Osteocyte (in vitro differentiated cells): ENCODE results near the gene ATP1A3. TPM values are rescaled to one million over a fixed set of nuclear protein-coding genes. Genes with fewer than 3 reads are reported as not detected.
"Not testable (repeated sequence)": the region's sequence is repeated elsewhere in the genome, so short reads cannot be mapped to it uniquely, and the experiment has no call there.

Experiments used
- DNase-seq: peaks from one replicate; pipeline ENCODE4 v3.0.0; 2021; ENCODE audit warnings: mixed read lengths; ENCODE audit not compliant: unreplicated experiment; ENCODE audit errors: extremely low spot score
- H3K27ac Mint-ChIP-seq: one replicate; pipeline ENCODE4 v1.8.0; 2021; ENCODE audit warnings: mild to moderate bottlenecking, mixed read lengths; ENCODE audit not compliant: unreplicated experiment
- H3K27me3 Mint-ChIP-seq: one replicate; pipeline ENCODE4 v1.8.0; 2021; ENCODE audit warnings: mixed read lengths; ENCODE audit not compliant: unreplicated experiment
- H3K36me3 Mint-ChIP-seq: one replicate; pipeline ENCODE4 v1.8.0; 2021; ENCODE audit warnings: mixed read lengths; ENCODE audit not compliant: unreplicated experiment
- H3K4me1 Mint-ChIP-seq: one replicate; pipeline ENCODE4 v1.8.0; 2021; ENCODE audit warnings: mixed read lengths; ENCODE audit not compliant: unreplicated experiment
- H3K4me3 Mint-ChIP-seq: one replicate; pipeline ENCODE4 v1.8.0; 2021; ENCODE audit warnings: mild to moderate bottlenecking, moderate library complexity, mixed read lengths; ENCODE audit not compliant: unreplicated experiment
- H3K9me3 Mint-ChIP-seq: one replicate; pipeline ENCODE4 v1.8.0; 2021; ENCODE audit warnings: mixed read lengths; ENCODE audit not compliant: unreplicated experiment
- total RNA-seq: library from RNA; stranded (reverse); gene quantifications from 2 replicates; pipeline ENCODE4 v1.2.1, GENCODE V29; 2021
- TF ChIP-seq, protein P1 (sequence below): fragments of 200-600 bp; sonication (generic); IDR thresholded peaks from 2 replicates; pipeline ENCODE4 v1.5.0; 2021; ENCODE audit warnings: antibody characterized with exemption, mild to moderate bottlenecking, moderate library complexity

ATP1A3 gene
- total RNA-seq, 1 donor from 2014 or later: not detected

DNA sequence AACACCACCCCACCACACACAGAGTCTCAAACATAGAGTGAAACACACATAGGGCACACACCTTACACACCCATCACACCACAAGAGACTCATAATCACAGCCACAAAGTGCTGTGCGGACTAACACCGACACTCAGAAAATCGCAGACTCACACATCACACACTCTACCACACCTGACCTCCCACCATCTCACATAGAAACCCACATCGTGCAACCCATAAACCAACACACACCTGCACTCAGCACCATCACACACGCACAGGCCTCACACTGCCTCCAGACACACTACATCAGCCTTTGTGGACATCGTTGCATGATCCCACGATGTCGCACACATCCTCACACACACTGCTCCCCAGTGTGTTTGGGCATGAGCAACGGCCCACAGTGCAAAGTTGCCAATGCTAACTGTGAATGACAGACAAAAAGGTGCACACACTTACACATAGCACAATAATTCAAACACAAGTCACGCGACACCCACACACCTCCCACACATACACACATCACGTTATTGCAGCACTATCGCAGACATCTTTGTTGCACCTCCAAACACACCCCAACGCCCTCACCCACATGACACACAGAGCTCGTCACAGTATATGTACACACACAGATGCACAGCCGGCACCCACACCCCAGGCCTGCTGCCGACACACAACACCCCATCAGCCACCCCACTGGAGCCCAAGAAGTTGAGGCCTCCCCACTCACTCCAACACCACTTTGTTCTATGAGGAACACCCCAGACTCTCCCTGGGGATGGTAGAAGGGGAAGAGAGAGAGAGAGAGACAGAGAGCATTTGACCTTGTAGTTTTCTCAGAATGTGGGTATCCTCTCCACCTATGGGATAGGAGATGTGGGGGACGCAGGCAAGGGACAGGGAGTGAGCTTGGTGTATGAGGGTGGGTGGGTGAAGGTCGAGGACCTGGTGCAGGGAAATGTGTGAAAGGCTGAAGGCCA lies 1.2 kb upstream of the ATP1A3 start:
- no peak overlapping the region for H3K4me3 Mint-ChIP-seq
- DNase-seq: no peak
- no peak overlapping the region for H3K27ac Mint-ChIP-seq
- H3K9me3 Mint-ChIP-seq: no peaks in the 10 kb centered on the region
- H3K4me1 Mint-ChIP-seq: peaks cover 10% of the 10 kb centered on the region
- TF ChIP-seq, protein P1, sequence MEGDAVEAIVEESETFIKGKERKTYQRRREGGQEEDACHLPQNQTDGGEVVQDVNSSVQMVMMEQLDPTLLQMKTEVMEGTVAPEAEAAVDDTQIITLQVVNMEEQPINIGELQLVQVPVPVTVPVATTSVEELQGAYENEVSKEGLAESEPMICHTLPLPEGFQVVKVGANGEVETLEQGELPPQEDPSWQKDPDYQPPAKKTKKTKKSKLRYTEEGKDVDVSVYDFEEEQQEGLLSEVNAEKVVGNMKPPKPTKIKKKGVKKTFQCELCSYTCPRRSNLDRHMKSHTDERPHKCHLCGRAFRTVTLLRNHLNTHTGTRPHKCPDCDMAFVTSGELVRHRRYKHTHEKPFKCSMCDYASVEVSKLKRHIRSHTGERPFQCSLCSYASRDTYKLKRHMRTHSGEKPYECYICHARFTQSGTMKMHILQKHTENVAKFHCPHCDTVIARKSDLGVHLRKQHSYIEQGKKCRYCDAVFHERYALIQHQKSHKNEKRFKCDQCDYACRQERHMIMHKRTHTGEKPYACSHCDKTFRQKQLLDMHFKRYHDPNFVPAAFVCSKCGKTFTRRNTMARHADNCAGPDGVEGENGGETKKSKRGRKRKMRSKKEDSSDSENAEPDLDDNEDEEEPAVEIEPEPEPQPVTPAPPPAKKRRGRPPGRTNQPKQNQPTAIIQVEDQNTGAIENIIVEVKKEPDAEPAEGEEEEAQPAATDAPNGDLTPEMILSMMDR: no peak
- H3K36me3 Mint-ChIP-seq: peaks cover 5% of the 10 kb centered on the region
- H3K27me3 Mint-ChIP-seq: peaks cover 56% of the 10 kb centered on the region

DNA sequence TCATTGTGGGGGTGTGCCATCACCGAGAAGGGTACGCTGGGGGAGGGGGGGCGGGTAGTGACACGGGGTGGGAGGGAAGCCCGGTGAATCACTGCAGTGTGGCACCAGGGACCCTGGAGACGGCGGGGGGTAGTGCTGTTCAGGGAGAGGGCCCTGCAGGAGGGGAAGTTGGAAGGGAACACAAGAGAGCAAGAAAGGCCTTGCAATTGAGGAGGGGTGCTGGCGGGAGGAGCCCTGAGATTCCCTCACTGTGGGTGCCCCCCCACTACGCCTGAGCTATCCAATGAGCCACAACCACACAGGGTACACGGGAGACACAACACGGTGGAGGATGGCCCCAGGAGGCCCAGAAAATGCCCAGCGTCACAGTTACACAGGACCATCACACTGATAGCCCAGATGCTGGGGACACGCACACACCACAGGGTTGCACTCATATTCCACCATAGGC lies 516 bp upstream of the ATP1A3 start:
- H3K9me3 Mint-ChIP-seq: no peaks in the 10 kb centered on the region
- peaks cover 8% of the 10 kb centered on the region for H3K4me1 Mint-ChIP-seq

DNA sequence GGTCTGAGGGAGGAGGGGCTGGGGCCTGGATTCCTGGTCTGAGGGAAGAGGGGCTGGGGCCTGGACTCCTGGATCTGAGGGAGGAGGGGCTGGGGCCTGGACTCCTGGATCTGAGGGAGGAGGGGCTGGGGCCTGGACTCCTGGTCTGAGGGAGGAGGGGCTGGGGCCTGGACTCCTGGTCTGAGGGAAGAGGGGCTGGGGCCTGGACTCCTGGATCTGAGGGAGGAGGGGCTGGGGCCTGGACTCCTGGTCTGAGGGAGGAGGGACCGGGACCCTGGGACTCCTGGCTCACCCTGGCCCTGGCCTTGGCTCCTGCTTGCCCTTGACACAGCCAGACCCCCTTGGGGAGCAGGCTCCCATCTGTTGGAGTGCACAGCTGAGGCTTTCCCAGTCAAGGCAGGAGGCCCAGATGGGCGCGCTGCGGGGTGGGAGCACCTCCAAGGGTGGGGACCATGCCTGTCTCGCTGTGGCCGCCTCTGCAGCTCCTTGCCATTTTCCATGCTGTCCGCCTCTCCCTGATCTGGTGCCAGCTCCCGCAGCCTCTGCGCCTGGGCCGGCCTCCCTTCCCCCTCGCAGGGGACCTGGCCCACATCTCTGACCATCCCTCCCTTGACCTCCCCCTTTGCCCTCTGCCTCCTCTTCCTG lies 2.0 kb downstream of the ATP1A3 start:
- H3K4me1 Mint-ChIP-seq, H3K27ac Mint-ChIP-seq, H3K9me3 Mint-ChIP-seq, H3K36me3 Mint-ChIP-seq, H3K4me3 Mint-ChIP-seq, DNase-seq: not testable (repeated sequence)
- peaks cover 36% of the 10 kb centered on the region for H3K27me3 Mint-ChIP-seq

More for the DNA sequence above, 516 bp upstream of the ATP1A3 start:
- no peak overlapping the region for H3K4me3 Mint-ChIP-seq
- TF ChIP-seq, protein P1: no peak
- H3K36me3 Mint-ChIP-seq: peaks cover 3% of the 10 kb centered on the region
- H3K27me3 Mint-ChIP-seq: peaks cover 49% of the 10 kb centered on the region
- H3K27ac Mint-ChIP-seq: no peak overlapping the region
- DNase-seq: no peak

DNA sequence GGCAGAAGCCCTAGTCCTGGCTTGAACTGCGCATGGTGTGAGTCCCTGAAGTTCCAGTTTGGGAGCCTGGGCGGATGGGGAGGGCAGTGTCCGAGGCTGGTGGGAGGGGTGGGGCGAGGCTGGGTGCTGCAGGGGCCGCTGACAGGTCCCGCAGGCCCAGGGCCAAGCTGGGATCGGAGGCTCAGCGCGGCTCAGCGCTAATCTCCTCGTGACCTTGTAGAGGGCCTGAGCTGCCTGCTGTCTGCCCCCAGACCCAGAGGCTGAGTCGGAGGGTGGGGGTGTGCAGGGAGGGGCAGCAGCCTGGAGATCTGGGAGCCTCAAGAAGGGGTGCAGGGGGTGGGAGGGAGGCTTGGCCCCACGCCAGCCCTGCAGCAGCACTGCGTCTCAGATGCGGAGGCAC lies 3.0 kb downstream of the ATP1A3 start:
- H3K9me3 Mint-ChIP-seq: no peaks in the 10 kb centered on the region
- no peaks in the 10 kb centered on the region for H3K36me3 Mint-ChIP-seq
- H3K4me3 Mint-ChIP-seq: no peak overlapping the region
- peaks cover 2% of the 10 kb centered on the region for H3K4me1 Mint-ChIP-seq
- peaks cover 27% of the 10 kb centered on the region for H3K27me3 Mint-ChIP-seq
- no peak for DNase-seq
- no peak overlapping the region for H3K27ac Mint-ChIP-seq
- TF ChIP-seq, protein P1: no peak

DNA sequence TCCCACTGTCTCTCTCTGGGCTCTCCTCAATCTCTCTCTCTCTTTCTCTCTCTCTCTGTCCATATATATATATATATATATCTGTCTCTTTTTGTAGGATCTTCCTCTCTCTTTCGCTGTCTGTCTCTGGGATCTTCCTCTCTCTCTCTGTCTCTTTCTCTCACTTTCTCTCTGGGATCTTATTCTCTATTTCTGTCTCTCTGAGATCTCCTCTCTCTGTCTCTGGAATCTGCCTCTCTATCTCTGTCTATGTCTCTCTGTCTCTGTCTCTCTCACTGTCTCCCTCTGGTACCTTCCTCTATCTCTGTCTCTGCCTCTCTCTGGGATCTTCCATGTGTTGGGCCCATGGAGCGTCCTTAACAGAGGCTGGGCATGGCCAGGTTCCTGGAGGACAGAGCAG lies 3.4 kb downstream of the ATP1A3 start:
- Mint-ChIP-seq H3K4me3 (no peak overlapping the region), H3K27ac (no peak overlapping the region), H3K36me3 (no peaks in the 10 kb centered on the region), H3K4me1 (peaks cover 2% of the 10 kb centered on the region), H3K27me3 (peaks cover 25% of the 10 kb centered on the region), H3K9me3 (no peaks in the 10 kb centered on the region)
- TF ChIP-seq, protein P1: no peak
- DNase-seq: no peak
